Ishikawa (cell line): ENCODE results near the gene NLRC5.

ENCODE experiments used
- CEBPB ChIP-seq: IDR thresholded peaks from 2 replicates; pipeline ENCODE4 v1.6.1; 2012
- CREB1 ChIP-seq: IDR thresholded peaks from 2 replicates; pipeline ENCODE4 v1.6.1; 2012; ENCODE audit warnings: low read depth
- EGR1 ChIP-seq: IDR thresholded peaks from 2 replicates; pipeline ENCODE4 v1.6.1; 2012
- EP300 ChIP-seq: IDR thresholded peaks from 2 replicates; pipeline ENCODE4 v1.6.1; 2012; ENCODE audit warnings: borderline replicate concordance
- FOXM1 ChIP-seq: IDR thresholded peaks from 2 replicates; pipeline ENCODE4 v1.6.1; 2012; ENCODE audit warnings: low read depth, borderline replicate concordance
- NFIC ChIP-seq: IDR thresholded peaks from 2 replicates; pipeline ENCODE4 v1.6.1; 2012
- RAD21 ChIP-seq: IDR thresholded peaks from 2 replicates; pipeline ENCODE4 v1.6.1; 2012; ENCODE audit warnings: low read depth
- TAF1 ChIP-seq: IDR thresholded peaks from 2 replicates; pipeline ENCODE4 v1.6.1; 2012; ENCODE audit warnings: low read depth, mild to moderate bottlenecking
- TCF12 ChIP-seq: IDR thresholded peaks from 2 replicates; pipeline ENCODE4 v1.6.1; 2012; ENCODE audit warnings: low read depth
- TEAD4 ChIP-seq: IDR thresholded peaks from 2 replicates; pipeline ENCODE4 v1.6.1; 2012
- YY1 ChIP-seq: IDR thresholded peaks from 2 replicates; pipeline ENCODE4 v1.6.1; 2012; ENCODE audit warnings: low read depth
- ZBTB7A ChIP-seq: IDR thresholded peaks from 2 replicates; pipeline ENCODE4 v1.6.1; 2012; ENCODE audit warnings: low read depth
- TF ChIP-seq, protein P1 (sequence below): IDR thresholded peaks from 2 replicates; pipeline ENCODE4 v1.6.1; 2012; ENCODE audit warnings: low read depth, mild to moderate bottlenecking
- TF ChIP-seq, protein P2 (sequence below): IDR thresholded peaks from 2 replicates; pipeline ENCODE4 v1.6.1; 2012
- TF ChIP-seq, protein P3 (sequence below): IDR thresholded peaks from 2 replicates; pipeline ENCODE4 v1.6.1; 2012

Gene NLRC5

DNA sequence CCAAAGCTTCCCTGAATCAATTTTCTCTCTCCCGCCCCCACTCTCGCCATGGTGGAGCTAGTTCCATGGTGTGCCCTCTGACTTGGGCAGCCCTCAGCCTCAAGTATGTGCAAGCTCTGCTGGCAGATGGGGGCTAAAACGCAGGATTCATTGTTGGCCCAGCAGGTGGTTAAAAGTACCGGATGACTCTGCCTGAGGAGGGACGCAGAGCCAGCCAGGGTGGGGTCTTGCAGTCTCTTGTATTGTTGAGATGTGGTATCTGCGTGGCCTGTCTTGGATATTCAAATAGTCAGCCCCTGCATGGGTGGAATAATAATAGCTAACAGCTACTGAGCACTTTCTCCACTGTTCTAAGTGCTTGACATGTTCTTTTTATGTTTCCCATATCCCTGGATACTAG, 66.3 kb downstream of the NLRC5 start:
- TF ChIP-seq ZBTB7A (no peak), FOXM1 (no peak), NFIC (no peak), CREB1 (no peak), RAD21 (no peak), EP300 (no peak), TEAD4 (no peak)
- TF ChIP-seq, protein P1, sequence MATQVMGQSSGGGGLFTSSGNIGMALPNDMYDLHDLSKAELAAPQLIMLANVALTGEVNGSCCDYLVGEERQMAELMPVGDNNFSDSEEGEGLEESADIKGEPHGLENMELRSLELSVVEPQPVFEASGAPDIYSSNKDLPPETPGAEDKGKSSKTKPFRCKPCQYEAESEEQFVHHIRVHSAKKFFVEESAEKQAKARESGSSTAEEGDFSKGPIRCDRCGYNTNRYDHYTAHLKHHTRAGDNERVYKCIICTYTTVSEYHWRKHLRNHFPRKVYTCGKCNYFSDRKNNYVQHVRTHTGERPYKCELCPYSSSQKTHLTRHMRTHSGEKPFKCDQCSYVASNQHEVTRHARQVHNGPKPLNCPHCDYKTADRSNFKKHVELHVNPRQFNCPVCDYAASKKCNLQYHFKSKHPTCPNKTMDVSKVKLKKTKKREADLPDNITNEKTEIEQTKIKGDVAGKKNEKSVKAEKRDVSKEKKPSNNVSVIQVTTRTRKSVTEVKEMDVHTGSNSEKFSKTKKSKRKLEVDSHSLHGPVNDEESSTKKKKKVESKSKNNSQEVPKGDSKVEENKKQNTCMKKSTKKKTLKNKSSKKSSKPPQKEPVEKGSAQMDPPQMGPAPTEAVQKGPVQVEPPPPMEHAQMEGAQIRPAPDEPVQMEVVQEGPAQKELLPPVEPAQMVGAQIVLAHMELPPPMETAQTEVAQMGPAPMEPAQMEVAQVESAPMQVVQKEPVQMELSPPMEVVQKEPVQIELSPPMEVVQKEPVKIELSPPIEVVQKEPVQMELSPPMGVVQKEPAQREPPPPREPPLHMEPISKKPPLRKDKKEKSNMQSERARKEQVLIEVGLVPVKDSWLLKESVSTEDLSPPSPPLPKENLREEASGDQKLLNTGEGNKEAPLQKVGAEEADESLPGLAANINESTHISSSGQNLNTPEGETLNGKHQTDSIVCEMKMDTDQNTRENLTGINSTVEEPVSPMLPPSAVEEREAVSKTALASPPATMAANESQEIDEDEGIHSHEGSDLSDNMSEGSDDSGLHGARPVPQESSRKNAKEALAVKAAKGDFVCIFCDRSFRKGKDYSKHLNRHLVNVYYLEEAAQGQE: no peak

DNA sequence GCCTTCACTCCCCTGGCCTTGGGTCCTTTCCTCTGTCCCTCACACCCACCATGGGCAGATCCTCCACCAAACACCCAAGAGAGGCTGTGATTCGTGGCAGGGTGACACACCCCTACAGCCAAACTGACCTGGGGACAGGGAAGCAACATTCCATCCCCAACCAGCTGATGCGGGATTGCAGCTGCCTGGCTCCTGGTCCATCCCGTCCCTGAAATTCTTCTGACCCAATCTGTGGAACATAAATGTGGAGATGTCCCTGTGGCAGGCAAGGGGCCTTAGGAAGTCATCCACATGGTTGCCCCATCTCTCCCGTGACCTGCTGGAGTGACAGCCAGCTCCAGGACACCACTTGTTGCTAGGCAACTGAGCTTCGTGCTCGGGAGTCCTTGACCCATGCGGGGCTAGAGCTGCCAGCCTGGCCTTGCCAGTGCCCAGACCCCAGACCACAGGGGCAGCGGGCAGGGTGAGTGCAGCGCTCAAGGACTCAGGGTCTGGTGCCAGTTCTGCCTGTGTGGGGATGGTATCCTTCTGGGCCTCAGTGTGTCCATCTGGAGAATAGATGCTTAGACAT, 69.0 kb downstream of the NLRC5 start:
- TF ChIP-seq TCF12 (no peak), TEAD4 (no peak), YY1 (no peak), FOXM1 (no peak), ZBTB7A (no peak), CREB1 (no peak), TAF1 (no peak), EGR1 (no peak), NFIC (no peak), EP300 (no peak)
- TF ChIP-seq, protein P1: no peak
- TF ChIP-seq, protein P2, sequence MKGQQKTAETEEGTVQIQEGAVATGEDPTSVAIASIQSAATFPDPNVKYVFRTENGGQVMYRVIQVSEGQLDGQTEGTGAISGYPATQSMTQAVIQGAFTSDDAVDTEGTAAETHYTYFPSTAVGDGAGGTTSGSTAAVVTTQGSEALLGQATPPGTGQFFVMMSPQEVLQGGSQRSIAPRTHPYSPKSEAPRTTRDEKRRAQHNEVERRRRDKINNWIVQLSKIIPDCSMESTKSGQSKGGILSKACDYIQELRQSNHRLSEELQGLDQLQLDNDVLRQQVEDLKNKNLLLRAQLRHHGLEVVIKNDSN: no peak
- TF ChIP-seq, protein P3, sequence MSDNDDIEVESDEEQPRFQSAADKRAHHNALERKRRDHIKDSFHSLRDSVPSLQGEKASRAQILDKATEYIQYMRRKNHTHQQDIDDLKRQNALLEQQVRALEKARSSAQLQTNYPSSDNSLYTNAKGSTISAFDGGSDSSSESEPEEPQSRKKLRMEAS: no peak

DNA sequence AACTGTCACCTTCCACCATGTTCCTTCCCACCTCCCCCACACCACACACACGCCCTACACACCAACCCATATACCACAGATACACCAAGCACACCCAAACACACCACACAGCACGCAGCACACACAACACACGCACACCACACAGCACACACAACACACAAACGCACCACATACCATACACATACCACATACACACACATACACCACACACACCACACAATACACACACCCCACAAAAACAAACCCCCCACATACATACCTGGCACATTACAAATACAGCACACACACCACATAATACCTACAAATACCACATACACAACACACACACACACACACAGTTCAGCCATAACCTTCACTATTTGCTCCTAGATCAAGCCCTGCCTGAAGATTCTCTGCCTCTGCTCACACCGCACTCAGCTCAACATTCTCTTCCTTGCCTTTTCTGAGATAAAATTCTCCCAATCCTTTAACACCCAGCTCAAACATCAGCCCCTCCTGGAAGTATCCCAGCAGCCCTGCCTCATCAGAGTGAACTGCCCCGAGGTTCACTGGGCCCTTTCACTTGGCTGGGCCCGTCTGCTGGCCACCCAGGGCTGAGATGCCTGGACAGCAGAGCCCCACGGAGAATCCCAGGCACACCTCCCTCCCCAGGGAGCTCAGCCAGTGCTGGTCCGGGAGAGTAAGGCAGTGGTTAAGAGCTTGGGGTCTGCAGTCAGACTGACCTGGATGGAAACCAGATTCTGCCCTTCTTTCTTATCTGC, 71.1 kb downstream of the NLRC5 start:
- TF ChIP-seq ZBTB7A (no peak), RAD21 (no peak), YY1 (no peak), EP300 (no peak), NFIC (no peak), EGR1 (no peak), CEBPB (no peak), TCF12 (no peak), TAF1 (no peak)
- TF ChIP-seq, protein P3: no peak
- TF ChIP-seq, protein P1: no peak

DNA sequence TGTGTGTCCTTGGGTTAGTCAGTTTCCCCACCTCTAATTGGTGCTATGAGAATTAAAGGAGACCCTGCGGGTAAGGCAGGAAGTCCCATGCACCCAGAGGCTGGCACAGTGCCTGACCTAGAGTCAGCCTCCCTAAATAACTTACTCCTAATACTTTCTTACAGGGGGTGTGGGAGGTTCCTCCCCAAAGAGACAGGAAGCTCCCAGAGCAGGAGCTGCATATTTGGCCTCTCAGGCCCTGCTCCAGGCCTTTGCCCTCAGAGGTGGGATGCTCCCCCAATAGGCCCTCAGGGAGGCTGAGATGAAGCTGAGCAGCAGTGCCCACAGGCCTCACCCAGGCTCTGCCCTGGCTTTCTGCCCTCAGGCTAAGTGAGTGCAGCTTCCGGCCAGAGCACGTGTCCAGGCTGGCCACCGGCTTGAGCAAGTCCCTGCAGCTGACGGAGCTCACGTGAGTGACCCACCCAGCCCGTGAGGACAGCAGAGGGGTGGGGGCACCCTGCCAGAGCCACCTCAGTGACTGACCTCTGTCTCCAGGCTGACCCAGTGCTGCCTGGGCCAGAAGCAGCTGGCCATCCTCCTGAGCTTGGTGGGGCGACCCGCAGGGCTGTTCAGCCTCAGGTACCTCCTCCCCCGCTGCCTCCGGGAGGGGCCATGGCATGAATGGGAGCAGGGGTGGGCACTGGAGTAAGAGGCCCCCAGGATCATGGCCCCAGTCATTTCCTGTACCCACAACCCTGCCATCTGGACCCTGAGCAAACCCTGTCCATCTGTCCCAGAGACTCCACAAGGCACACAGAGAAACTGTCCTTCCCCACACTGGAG, 71.9 kb downstream of the NLRC5 start:
- TF ChIP-seq TEAD4 (no peak), FOXM1 (no peak), ZBTB7A (no peak), RAD21 (no peak), EP300 (no peak), YY1 (no peak), CEBPB (no peak), TCF12 (no peak), EGR1 (no peak), TAF1 (no peak), NFIC (no peak), CREB1 (no peak)
- TF ChIP-seq, protein P1: no peak
- TF ChIP-seq, protein P3: no peak
- TF ChIP-seq, protein P2: no peak
